Measurements from ENCODE around the gene SCAMP5.
A peak's percentile ranks its signal among the peaks of the same experiment; 100 is the strongest.

The SCAMP5 gene

GRCh38 chr15:75058127-75058905, 63.0 kb downstream of the SCAMP5 start:
- DNase-seq, result peak; percentile 54
- in situ Hi-C loops (cut with MboI; ENCODE audit: low pct_unique_long_range_greater_than_20kb, low sequenced_read_pairs), result no loop called here

- in situ Hi-C loops (cut with MboI; ENCODE audit: low pct_unique_long_range_greater_than_20kb, low sequenced_read_pairs), result no loop called here
Measured at GRCh38 chr15:75059607-75060006, 64.2 kb downstream of the SCAMP5 start.

GRCh38 chr15:75061272-75061671, 65.9 kb downstream of the SCAMP5 start:
- DNase-seq, result peak; percentile 81

More at GRCh38 chr15:75059607-75060006, 64.2 kb downstream of the SCAMP5 start:
- no peak for DNase-seq

GRCh38 chr15:75062706-75063105, 67.3 kb downstream of the SCAMP5 start:
- in situ Hi-C loops (cut with MboI; ENCODE audit: low pct_unique_long_range_greater_than_20kb, low sequenced_read_pairs), result no loop called here

More at GRCh38 chr15:75061272-75061671, 65.9 kb downstream of the SCAMP5 start:
- in situ Hi-C loops (cut with MboI; ENCODE audit: low pct_unique_long_range_greater_than_20kb, low sequenced_read_pairs), result no loop called here

DNA sequence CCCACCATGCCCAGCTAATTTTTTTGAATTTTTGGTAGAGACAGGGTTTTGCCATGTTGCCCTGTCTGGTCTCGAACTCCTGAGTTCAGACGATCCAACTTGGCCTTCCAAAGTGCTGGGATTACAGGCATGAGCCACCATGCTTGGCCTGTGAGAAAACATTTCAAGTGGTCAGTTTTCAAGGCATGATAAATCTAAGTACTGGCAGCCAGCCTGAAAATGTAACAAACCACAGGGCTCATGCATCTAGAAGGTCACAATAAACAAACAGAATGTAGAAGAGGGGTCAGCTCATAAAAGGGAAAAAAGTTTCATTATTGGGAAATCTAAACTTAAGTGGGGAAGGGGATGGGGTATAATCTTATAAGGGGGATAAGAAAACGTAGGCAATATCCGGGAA, 68.0 kb downstream of the SCAMP5 start:
- DNase-seq, result no peak
- in situ Hi-C loops (cut with MboI; ENCODE audit: low pct_unique_long_range_greater_than_20kb, low sequenced_read_pairs), result no loop called here

More at GRCh38 chr15:75062706-75063105, 67.3 kb downstream of the SCAMP5 start:
- DNase-seq, result no peak

GRCh38 chr15:75063889-75064288, 68.5 kb downstream of the SCAMP5 start:
- DNase-seq, result no peak
- in situ Hi-C loops (cut with MboI; ENCODE audit: low pct_unique_long_range_greater_than_20kb, low sequenced_read_pairs), result no loop called here

GRCh38 chr15:75064846-75065245, 69.5 kb downstream of the SCAMP5 start:
- in situ Hi-C loops (cut with MboI; ENCODE audit: low pct_unique_long_range_greater_than_20kb, low sequenced_read_pairs), result no loop called here
- DNase-seq, result no peak

- in situ Hi-C loops (cut with MboI; ENCODE audit: low pct_unique_long_range_greater_than_20kb, low sequenced_read_pairs), result no loop called here
- no peak for DNase-seq
Measured at GRCh38 chr15:75065467-75065850, 70.1 kb downstream of the SCAMP5 start.

GRCh38 chr15:75065851-75066509, 70.6 kb downstream of the SCAMP5 start:
- peak; percentile 63 for DNase-seq
- in situ Hi-C loops (cut with MboI; ENCODE audit: low pct_unique_long_range_greater_than_20kb, low sequenced_read_pairs), result no loop called here

DNA sequence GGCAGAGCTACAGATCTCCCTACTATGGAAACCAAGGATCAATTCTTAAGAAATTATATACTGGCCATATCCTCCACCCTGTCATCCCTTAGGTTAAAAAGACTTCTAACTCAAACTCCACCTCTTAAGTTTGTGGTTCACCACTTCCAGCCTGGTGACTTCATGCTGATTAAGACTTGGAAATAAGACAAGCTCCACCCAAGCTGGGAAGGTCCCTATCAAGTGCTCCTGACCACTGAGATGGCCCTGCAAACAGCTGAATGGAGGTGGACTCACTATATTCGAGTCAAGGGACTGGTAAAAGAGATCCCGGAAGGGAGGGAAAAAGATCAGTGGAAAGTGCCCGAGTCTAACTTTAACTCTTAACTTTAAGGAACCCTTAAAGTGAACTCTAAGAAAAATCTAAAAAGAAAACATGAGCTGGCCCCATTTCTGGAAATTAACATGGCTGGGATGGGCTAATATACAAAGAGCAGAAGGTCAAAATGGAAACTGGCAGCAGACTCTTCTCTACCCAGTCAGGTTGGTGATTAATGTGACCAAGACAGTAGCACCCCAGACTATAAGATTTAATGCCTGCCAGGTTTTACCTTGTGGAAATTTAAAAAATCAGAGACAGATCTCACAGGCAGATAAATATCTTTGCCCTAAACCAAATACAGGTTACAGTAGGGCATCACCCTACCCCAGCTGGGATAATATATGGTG, 71.9 kb downstream of the SCAMP5 start:
- DNase-seq, result peak; percentile 71
- in situ Hi-C loops (cut with MboI; ENCODE audit: low pct_unique_long_range_greater_than_20kb, low sequenced_read_pairs), result no loop called here

GRCh38 chr15:75068748-75069147, 73.4 kb downstream of the SCAMP5 start:
- no peak for DNase-seq
- in situ Hi-C loops (cut with MboI; ENCODE audit: low pct_unique_long_range_greater_than_20kb, low sequenced_read_pairs), result no loop called here

GRCh38 chr15:75069301-75069925, 74.0 kb downstream of the SCAMP5 start:
- peak; percentile 65 for DNase-seq

DNA sequence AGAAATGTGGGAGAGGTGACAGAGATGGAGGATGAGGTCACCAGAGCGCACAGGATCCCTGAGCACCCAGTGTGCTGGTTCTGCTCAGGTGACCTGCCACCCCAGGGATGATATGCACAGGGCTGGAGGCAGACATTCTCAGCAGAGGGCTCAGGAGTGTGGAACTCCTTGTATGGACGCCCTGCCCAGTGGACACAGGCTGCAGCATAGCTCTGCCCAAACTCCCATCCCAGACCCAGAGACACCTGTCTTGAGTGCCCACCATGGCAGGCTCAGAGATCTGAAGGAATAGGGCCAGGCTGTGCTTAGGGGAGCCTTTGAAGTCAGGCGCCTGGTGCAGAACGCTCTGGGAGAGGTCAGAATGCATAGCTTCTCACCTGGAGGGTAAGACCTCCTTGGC, 75.3 kb downstream of the SCAMP5 start:
- in situ Hi-C loops (cut with MboI; ENCODE audit: low pct_unique_long_range_greater_than_20kb, low sequenced_read_pairs), result no loop called here
- no peak for DNase-seq

More at GRCh38 chr15:75069301-75069925, 74.0 kb downstream of the SCAMP5 start:
- in situ Hi-C loops (cut with MboI; ENCODE audit: low pct_unique_long_range_greater_than_20kb, low sequenced_read_pairs), result no loop called here

Measured in KBM-7 (cell line).